NOMO-1 treated with DMSO at 0.1 percent for 48 hours (cell line): ENCODE measurements around the gene CCDC187.

Experiments
- DNase-seq: peaks from one replicate; lab custom pipeline; 2025; ENCODE audit not compliant: unreplicated experiment; lab: John Stamatoyannopoulos, UW

Gene CCDC187

DNA sequence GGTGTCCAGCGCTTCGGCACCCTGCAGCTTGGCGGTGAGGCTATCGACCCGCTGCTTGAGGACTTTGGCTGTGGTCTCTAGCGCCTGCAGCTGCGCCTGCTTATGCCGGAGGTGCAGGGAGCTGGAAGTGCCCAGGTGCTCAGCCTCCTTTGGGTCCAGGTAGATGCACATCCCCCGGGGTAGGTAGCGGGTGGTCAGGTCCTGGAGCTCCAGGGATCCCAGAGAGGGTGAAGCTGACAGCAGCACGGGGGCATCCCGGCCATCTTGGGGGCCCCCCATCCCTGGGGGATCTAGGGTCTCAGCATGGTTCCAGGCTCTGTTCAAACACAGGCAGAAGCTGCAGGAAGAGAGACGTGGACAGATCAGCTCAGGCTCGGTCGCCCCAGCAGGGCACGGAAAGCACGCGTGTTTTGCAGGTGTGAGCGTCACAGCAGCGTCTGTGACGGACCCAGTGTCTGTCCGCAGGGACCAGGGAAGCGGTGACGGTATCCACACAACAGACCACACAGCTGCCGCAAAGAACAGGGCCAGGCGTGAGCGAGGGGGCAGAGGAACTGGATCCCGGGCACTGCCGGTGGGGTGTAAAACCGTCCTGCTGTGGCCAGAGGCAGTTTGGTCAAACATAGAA is 17.4 kb downstream of the CCDC187 start:
- no peak for DNase-seq

DNA sequence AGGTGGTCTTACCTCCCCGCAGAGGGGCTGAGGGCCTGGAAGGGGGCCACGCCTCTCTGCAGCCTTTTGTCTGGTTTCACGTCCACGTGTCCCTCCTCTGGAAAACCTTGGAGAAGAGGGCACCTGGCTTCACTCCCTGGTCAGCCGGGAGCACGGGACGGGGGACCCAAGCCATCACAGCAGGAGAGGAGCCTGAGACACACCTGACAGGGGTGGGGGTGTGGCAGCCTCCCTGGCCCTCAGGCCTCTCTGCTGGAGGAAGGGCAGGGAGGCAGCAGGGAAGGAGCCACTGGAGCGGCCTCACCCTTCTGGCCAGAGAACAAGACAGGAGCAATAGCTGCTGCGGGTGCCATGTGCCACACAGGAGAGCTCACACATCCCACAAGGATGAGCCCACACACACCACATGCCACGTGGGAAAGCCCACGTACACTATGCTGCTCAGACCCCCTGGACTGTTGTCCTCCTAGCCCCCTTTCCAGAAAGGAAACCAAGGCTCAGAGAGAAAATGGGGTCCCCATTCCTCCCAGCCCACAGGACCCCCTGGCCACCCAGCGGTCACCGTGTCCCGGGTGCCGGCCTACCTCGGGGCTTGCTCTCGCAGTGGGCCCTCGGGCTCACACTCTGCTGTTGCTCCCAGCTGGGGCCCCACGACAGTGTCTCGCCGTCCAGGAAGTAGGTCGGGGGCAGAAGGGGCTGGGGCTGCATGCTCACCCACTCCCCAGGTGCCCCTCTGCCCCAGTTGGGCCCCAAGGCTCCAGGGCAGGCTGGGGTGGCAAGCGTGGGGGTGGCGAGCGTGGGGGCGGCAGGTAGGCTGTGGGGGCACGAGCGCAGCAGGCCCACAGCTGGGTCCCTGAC is 18.2 kb downstream of the CCDC187 start:
- DNase-seq = no peak

DNA sequence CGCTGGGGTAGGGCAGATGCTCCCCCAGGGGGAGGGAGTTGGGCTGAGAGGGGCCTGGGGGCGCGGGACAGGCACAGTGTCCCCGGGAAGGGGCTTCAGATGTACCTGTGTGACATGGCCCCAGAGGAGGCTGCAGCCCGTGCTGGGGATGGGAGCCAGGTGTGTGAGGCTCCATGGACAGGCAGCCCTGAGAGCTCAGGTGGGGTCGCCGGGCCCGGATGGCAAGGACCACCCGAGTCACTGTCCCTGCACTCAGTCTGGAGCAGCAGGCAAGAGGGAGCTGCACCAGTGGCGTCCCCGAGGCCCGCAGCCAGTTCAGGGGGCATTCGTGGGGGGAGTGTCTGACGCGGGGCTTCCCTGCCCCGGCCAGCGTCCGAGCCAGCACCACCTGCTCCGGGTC is 18.9 kb downstream of the CCDC187 start:
- DNase-seq = no peak

DNA sequence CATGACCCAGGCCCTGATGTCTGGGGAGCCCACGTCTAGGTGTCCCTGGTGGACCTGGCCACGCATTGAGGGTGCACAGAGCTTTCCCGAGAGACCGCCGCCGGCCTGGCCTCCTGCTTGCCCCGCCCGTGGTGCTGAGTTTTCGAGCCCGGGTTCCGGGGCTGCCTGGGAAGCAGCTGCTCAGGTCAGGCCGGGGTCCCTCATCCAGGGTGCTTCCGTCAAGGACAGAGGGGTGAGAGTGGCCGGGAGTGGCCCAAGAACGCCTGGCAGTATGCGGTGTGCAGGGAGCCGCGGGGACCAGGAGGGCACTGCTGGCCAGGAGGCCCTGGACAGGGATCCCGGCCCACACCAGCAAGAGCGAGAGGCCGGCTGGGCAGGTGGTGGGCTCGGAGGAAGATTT is 19.6 kb downstream of the CCDC187 start:
- no peak for DNase-seq

DNA sequence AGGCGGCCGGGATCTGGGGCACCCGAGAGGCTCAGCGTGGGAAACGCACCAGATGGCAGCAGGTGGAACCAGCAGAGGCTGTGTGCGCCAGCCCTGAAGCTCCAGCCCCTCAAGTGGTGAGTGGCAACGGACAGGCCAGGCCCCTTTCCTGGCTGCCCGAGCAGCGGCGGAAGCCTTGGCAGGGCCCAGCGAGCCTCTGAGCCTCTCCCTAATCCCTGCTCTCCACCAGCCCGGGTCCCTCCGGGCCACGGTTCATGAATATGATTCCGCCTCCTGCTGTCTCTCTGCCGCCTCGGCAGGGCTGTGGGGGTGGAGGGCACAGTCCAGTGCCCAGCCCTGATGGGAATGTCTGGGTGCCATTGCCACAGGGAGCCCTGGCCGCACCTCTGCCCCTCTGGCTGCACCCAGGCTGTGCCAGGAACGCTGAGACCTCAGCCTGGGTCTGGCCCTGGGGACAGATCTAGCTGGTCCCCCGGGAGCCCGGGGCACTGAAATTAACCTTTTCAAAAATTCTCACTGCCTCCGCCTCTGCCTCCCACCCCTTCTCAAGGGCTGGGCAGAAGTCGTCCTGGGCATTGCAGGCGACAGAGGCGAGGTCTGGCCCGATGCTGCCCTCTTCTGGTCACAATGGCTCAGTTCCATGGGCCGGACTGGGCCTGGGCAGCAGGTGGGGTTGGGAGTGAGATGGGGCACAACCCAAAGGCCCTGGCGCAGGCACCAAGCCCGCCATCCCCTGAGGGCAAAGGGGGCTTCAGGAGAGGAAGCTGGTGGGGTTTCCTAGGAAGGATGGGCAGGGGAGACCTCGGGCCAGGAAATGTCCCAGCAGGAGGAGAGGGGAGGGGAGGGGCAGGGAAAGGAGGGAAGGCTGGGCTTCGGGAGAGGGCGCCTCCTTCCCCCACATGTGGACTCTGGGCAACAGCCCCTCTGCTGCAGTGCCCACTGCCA is 20.3 kb downstream of the CCDC187 start:
- peak; percentile 75 for DNase-seq

DNA sequence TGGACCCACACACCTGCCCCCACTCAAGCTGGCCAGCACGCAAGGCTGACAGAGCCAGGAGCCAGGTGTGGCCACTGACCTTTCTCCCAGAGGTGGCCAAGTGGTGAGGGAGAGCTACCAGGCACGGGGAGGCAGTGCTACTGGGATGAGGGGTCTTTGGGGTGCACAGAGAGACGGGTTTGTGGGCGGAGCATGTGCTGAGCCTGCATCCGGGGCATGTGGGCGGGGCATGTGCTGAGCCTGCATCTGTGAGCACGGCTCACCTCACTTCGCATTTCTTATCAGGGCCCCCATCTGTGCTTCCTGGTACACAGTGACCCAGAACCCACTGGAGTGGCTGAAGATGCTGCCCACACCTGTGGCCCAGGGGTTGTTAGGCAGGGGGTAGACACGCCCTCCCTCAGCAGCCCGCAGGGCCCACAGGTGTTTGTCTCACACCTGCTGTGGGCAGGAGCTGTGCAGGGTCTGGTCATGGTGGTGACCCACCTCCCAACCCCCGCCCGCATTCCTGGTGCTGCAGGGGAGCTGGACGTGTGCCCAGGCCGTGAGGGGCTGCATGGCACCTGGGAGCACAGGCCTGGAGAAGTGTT is 21.5 kb downstream of the CCDC187 start:
- no peak for DNase-seq

DNA sequence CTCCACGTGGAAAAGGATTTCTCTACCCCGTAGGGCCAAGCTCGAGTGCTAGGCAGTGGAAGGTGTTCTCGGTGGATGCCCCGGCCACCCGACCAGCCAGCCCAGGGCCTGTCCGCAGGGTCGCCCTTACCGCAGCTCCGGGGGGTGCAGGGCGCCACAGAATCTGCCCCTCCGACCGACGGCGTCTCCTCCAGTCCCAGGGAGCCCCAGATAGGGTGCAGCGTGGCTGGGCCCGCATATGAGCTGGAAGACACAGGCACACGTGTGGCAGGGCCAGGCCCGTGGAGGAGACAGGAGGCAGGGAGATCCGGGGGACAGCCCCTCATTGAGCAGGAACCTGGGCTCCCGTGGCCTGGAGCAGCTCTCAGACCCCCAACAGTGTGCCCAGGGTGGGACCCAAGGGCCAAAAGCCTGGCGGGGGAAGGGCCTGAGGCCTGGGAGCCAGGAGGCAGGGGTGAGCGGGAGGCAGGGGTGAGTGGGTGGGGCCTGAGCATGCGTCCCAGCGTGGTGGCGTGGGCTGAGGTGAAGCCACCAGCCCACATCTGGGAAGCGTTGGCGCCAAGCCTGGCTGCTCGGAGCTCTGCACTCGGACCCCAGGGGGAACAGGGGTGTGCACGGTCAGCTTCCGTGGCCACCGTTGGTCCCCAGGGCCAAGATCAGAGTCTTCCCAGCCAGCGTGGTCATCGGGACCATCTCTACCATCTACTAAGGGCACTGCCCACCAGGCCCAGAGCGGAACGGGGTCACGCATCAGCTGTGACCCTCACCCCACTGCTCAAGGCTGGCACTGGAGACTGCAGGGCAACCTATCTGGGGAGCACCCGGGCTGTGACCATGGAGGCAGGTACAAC is 22.2 kb downstream of the CCDC187 start:
- DNase-seq = no peak

DNA sequence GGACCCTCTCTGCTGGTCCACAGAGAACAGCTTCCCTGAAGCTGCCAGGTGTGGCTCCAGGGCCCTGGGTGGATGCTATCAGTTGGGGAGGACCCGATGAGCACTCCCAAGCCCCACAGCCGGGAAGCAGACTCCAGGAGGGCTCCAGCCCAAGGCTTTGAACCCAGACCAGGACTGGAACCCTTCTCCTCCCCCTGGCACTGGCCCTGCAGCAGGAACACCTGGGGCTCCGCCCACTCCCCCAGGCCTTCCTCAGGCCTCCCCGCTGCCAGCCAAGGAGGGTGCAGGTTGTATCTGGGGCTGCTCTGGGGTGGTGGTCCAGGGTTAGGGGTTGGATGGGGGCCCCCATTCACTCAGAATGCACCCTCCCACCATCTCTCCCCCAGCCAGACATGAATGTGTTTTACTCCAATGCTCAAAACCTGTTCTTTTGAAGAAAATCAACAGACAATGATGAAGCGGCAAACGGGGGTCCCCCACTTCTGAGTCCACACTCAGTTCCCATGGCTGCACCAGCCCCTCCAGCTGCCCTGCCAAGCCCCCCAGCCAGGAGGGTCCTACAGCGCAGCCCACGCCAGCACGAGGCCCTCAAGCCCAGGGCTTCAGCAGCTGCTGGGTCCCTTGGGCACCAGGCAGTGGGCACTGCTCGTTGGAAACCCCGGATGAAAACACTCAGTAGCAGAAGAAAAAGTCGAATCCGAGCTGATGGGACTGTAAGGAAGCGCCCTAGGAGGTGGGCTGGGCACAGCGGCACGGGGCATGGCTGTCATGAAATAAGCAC is 23.2 kb downstream of the CCDC187 start:
- no peak for DNase-seq

DNA sequence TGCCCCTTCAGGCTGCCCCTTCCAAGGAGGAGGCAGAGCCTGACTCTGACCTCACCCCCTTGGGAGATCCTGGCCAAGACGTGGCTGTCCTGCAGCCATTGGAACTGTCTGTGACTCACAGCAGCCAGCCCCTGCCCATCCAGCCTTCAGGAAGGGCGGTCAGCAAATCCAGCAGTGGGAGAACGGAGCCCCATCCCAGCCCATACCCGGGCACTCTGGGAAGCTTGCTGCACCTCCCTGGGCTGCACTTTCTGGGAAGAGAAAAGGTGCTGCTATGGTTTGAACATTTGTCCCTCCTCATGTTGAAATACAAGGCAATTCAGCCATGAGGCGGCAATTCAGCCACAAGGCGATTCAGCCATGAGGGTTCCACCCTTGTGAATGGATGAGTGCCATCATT is 24.4 kb downstream of the CCDC187 start:
- DNase-seq = no peak

DNA sequence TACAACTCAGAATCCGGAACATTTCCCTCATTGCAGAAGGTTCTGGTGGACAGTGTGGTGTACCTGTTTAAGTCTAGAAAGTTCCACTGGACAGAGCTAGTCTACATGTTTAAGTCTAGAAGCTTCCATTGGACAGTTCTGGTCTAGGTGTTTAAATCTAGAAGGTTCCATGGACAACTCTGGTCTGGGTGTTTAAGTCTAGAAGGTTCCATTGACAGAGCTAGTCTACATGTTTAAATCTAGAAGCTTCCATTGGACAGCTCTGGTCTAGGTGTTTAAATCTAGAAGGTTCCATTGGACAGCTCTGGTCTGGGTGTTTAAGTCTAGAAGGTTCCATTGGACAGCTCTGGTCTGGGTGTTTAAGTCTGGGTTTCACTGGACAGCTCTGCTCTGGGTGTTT is 25.0 kb downstream of the CCDC187 start:
- no peak for DNase-seq

DNA sequence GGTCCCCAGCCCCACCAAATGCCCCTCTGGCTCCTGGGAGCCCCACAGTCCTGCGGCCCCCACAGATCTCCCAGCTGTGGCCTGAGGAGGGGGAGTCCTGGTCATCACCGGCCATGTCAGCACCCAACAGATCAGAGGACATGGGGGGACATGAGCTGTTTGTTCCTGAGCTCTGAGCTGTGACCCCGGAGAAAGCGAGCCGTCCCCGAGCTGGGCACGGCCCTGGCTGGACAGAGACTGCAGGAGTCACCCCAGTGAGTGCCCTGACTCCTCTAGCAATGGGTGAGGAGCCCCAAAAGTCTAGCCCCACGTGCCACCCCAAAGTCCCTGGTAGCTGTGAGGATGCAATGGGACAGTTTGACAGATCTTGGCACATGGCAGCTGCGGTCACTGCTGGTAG is 25.7 kb downstream of the CCDC187 start:
- no peak for DNase-seq

DNA sequence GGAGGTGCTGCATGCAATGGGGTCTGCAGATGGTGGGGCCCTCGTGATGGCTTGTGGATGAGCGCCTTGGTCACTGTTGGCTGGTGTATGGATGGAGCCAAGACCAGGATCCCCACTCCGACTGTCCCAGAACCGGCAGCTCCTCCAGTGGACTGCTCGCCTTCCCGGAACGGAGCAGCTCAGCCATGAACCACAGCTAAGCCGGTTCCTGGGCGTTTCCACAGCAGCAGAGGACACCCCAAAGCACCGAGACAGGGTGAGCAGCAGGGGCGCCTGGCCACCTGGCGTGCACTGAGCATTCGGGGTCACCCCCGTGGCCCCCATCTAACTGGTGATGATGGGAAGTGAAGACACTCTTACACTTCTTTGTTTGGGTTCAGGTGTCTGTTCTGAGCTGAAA is 26.1 kb downstream of the CCDC187 start:
- DNase-seq = no peak

DNA sequence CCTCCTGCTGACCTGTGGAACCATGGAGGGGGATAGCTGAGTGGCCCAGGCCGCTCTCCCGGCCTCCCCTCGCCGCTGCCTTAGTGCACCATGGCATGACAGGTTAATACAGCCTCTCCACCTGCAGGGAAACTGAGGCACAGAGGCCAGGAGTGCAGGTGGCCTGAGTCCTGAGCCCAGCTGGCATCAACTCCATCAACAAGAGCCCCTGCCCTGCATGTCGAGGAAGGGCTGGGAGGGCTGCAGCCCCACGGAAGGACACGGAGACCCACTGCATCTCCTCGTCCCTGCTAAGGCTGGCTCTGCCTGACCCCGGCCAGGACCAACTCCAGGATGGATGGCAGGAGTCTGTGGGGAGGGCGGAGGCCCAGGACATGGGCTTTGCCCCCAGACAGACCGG is 27.2 kb downstream of the CCDC187 start:
- no peak for DNase-seq

DNA sequence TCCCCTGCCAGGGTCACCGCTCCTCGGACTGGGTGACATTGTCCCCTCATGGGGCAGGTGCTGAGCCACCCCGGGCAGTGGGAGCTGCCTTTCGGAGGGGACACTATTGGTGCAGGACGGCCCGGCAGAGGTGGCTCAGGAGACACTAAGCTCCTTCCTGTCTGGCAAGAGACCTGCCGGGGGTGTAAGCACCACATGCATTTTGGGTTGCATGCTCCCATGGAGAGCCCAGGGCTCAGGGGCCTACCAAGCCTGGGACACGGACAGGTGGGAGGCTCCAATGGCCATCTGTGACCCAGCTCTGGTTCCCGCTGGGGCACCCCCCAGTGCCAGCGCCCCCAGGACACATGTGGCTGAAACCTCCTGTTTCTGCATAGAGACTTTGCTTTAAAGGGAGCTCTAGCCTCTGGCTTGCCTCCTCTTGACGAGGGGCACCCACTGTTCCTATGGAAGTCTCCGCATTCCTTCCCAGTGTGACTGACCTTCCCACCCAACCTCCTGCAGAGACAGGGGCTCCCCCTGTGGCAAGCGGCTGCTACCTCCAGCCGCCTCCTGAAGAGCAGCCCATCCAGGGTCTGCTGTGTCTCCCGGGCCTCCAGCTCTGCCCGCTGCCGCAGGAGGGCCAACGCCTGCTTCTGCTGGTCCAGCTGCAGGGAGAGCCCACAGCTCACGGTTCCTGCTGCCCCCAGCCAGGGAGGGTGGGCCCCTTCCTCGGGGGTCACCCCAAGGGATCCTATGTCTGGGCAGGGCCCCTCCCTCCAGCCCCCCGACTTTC is 28.1 kb downstream of the CCDC187 start:
- no peak for DNase-seq

DNA sequence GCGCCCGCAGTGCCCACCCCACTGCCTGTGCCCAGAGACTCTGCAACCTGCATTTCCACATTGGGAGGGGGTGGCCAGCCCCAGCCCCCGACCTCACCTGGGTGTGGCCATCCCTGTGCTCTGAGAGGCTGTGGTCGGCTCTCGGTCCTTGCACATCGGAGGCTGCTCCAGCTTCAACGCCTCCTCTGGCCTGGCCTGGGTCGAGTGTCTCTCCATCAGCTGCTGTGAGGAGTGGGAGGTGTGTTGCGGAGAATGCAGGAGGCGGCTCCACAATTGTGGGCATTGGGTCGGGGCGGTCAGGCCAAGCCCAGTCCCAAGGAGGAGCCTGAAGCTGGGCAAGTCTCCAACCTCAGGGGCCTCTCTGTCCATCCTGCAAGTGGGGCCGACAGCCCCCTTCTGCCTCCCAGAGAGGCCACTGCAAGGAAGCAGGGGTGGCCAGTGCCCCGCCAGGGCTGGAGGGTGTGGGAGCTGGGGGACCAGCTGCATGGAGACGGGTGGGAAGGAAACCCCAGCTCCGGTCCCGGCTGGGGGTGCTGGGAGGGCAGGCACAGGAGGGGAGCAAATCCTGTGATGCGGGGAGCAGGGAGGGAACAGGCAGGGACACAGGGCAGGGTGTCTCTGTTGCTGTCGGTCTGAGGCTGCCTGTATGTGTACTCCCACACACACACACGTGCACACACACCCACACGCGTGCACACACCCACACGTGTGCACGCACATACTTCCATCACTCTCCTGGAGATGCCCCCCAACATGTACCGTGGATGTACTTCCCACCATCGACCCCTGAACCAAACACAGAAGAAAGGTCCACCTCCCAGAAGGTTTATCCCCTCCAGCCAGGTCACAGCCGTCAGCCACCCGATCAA is 28.9 kb downstream of the CCDC187 start:
- no peak for DNase-seq

DNA sequence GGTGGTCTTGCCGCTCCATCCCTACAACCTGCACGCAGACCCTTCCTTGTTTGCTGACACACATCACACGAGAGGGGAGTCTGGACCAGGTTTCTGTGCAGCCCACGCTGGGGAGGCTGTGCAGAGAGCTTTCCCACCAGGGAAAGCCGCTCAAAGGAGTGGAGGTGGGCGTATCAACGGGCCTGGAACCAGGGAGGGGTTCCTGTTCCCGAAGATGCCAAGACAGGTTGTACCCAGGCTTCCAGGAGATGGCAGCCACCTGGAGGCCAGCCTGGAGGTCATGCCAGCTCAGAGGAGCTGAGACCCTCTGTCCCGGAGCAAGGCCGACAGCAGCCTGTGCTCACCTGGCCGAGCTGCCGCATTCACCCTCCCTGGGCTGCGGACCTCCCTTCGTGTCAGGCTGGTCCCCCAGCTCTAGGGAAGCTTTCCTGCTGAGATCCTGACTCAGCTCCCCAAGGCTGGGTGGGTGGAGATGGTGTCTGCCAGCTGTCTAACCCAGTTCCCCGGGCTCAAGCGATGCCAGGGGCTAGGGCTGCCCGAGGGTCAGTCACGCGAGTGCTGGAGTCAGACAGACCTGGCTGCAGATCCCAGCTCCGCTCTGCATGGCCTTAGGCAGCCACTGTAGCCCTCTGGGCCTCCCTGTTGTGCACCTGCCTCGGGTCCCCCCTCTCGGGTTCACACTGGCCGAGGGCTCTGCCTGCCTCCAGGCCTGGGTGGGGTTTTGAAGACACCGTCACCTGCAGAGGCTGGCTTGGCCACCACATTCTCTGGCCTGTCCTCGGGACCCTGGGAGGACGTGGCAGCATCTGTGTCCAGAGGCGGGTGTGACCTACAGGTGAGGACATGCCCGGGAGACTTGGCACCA is 29.7 kb downstream of the CCDC187 start:
- no peak for DNase-seq
